ENCODE results near the gene TSEN2. TPM values are rescaled to one million over a fixed set of nuclear protein-coding genes. Genes with fewer than 3 reads are reported as not detected.
"Not testable (repeated sequence)": the region's sequence is repeated elsewhere in the genome, so short reads cannot be mapped to it uniquely, and the experiment has no call there.

The TSEN2 gene
- total RNA-seq, 1 experiment from 2014 or later = 32.3 TPM

DNA sequence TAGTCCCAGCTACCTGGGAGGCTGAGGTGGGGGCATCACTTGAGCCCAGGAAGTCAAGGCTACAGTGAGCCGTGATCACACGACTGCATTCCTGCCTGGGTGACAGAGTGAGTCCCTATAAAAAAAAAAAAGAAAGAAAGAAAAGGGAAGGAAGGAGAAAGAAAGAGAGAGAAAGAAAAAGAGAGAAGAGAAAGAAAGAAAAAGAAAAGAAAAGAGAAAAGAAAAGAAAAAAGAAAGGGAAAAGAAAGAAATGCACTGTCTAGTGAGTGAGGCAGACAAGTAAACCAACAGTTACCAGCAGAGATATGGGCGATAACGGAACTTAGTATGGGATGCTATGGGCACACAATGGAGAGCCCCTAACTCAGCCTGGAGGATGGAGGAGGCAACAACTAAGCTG, 37.2 kb upstream of the TSEN2 start:
- H3K4me3 Mint-ChIP-seq (ENCODE audit: unreplicated experiment) = no peak overlapping the region
- TF ChIP-seq, protein P1, sequence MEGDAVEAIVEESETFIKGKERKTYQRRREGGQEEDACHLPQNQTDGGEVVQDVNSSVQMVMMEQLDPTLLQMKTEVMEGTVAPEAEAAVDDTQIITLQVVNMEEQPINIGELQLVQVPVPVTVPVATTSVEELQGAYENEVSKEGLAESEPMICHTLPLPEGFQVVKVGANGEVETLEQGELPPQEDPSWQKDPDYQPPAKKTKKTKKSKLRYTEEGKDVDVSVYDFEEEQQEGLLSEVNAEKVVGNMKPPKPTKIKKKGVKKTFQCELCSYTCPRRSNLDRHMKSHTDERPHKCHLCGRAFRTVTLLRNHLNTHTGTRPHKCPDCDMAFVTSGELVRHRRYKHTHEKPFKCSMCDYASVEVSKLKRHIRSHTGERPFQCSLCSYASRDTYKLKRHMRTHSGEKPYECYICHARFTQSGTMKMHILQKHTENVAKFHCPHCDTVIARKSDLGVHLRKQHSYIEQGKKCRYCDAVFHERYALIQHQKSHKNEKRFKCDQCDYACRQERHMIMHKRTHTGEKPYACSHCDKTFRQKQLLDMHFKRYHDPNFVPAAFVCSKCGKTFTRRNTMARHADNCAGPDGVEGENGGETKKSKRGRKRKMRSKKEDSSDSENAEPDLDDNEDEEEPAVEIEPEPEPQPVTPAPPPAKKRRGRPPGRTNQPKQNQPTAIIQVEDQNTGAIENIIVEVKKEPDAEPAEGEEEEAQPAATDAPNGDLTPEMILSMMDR (IDR thresholded peaks at IDR 0.05; ENCODE audit: unreplicated experiment) = no peak
- no peak overlapping the region for H3K27ac Mint-ChIP-seq (ENCODE audit: low read depth, unreplicated experiment)
- H3K4me1 Mint-ChIP-seq (ENCODE audit: insufficient read depth, unreplicated experiment) = peaks cover 14% of the 10 kb centered on the region
- H3K9me3 Mint-ChIP-seq (ENCODE audit: unreplicated experiment) = no peaks in the 10 kb centered on the region
- BruUV-seq (replicated peaks) = no TSS peak
- no peaks in the 10 kb centered on the region for H3K27me3 Mint-ChIP-seq (ENCODE audit: insufficient read depth, unreplicated experiment)
- intact Hi-C loops (cut with micrococcal nuclease) = no loop called here
- ChIA-PET POLR2A (interaction anchor here (0.6 kb wide), 1 partner anchor 570 kb away, joined by 4 read pairs; no protein-coding TSS in a partner anchor), CTCF (no interaction called here)
- DNase-seq (ENCODE audit: unreplicated experiment) = no peak
- no peaks in the 10 kb centered on the region for H3K36me3 Mint-ChIP-seq (ENCODE audit: insufficient read depth, unreplicated experiment)

DNA sequence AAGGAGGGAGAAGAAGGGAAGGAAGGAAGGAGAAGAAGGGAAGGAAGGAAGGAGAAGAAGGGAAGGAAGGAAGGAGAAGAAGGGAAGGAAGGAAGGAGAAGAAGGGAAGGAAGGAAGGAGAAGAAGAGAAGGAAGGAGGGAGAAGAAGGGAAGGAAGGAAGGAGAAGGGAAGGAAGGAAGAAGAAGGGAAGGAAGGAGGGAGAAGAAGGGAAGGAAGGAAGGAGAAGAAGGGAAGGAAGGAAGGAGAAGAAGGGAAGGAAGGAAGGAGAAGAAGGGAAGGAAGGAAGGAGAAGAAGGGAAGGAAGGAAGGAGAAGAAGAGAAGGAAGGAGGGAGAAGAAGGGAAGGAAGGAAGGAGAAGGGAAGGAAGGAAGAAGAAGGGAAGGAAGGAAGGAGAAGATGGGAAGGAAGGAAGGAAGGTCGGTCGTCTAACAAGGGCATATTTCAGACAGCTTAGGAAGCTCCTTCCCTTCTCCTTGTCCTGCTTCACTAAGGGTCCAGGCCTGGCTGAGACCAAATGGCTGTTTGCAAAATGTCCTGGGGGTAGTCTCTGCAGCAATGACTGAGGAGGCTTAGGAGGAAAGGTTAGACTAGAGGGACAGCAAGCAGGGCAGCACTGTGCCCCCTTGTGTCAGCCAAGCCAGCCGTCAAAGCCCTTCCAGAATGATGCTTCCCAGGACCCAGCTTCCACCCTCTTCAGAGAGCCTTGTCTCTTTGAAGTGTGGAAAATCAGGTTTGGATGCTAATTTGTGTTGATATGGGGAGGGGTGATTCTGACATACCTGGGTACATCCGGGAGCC, 35.7 kb upstream of the TSEN2 start:
- H3K9me3 Mint-ChIP-seq (ENCODE audit: unreplicated experiment); H3K27ac Mint-ChIP-seq (ENCODE audit: low read depth, unreplicated experiment); BruUV-seq (replicated peaks); H3K27me3 Mint-ChIP-seq (ENCODE audit: insufficient read depth, unreplicated experiment); H3K36me3 Mint-ChIP-seq (ENCODE audit: insufficient read depth, unreplicated experiment); intact Hi-C loops (cut with micrococcal nuclease); H3K4me3 Mint-ChIP-seq (ENCODE audit: unreplicated experiment); POLR2A ChIA-PET; CTCF ChIA-PET; DNase-seq (ENCODE audit: unreplicated experiment): not testable (repeated sequence)
- H3K4me1 Mint-ChIP-seq (ENCODE audit: insufficient read depth, unreplicated experiment) = peaks cover 14% of the 10 kb centered on the region

DNA sequence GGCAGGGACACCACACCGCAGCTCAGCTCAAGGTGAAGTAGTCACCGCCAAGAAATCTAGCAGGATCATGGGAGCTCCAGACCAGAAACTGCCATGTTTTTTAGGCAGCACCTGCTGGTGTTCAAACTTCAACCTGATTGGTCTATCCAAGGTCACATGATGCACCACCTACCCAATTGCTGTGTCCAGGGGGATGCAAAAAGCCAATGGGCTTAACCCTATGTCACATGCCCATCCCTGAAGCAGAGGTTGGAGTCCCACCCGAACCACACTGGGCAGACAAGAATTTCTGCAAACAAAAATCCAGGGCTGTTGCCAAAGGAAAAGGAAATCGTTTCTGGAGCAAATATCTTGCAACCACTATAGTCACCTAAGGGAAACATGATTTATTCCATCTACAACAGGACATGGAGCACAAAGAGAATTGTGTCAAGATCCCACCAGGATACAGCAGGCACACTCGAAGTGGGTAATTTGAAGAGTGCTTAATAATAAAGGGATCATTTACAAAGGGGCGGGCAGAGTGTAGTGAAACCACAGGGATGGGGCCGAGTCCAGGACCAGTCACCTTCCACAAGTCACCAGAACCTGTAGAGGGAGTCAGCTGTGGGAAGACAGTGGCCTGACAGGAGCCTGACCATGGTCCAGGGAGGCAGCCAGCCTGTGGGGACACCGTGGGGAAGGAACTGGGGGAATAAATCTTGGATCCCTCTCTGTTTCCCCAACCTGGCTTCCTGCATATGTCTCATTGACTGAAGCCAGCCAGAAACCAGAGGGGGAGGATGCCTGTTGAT, 34.2 kb upstream of the TSEN2 start:
- H3K4me3 Mint-ChIP-seq (ENCODE audit: unreplicated experiment) = no peak overlapping the region
- no peaks in the 10 kb centered on the region for H3K36me3 Mint-ChIP-seq (ENCODE audit: insufficient read depth, unreplicated experiment)
- no peaks in the 10 kb centered on the region for H3K9me3 Mint-ChIP-seq (ENCODE audit: unreplicated experiment)
- H3K27ac Mint-ChIP-seq (ENCODE audit: low read depth, unreplicated experiment) = no peak overlapping the region
- ChIA-PET POLR2A (no interaction called here), CTCF (interaction anchor here (0.6 kb wide), 1 partner anchor 20 kb away, joined by 3 read pairs; no protein-coding TSS in a partner anchor)
- no TSS peak for BruUV-seq (replicated peaks)
- no peaks in the 10 kb centered on the region for H3K27me3 Mint-ChIP-seq (ENCODE audit: insufficient read depth, unreplicated experiment)
- no peak for DNase-seq (ENCODE audit: unreplicated experiment)
- TF ChIP-seq, protein P1 (IDR thresholded peaks at IDR 0.05; ENCODE audit: unreplicated experiment) = no peak
- intact Hi-C loops (cut with micrococcal nuclease) = no loop called here
- peaks cover 6% of the 10 kb centered on the region for H3K4me1 Mint-ChIP-seq (ENCODE audit: insufficient read depth, unreplicated experiment)

DNA sequence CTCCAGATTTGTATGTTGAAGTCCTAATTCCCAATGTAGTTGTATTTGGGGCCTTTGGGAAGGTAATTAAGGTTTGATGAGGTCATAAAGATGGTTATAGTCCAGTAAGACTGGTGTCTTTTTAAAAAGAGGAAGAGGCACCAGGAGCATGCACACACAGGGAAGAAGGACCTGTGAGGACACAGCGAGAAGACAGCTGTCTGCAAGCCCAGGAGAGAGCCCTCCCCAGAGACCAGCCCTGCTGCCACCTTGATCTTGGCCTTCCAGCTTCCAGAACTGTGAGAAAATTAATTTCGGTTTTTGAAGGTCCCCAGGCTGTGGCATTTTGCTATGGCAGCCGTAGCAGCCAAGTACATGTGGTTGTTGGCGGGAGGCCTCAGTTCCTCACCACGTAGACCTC, 32.8 kb upstream of the TSEN2 start:
- Mint-ChIP-seq H3K9me3 (ENCODE audit: unreplicated experiment) (no peaks in the 10 kb centered on the region), H3K36me3 (ENCODE audit: insufficient read depth, unreplicated experiment) (no peaks in the 10 kb centered on the region), H3K27me3 (ENCODE audit: insufficient read depth, unreplicated experiment) (no peaks in the 10 kb centered on the region), H3K4me1 (ENCODE audit: insufficient read depth, unreplicated experiment) (no peaks in the 10 kb centered on the region), H3K27ac (ENCODE audit: low read depth, unreplicated experiment) (no peak overlapping the region), H3K4me3 (ENCODE audit: unreplicated experiment) (no peak overlapping the region)
- no TSS peak for BruUV-seq (replicated peaks)
- TF ChIP-seq, protein P1 (IDR thresholded peaks at IDR 0.05; ENCODE audit: unreplicated experiment) = no peak
- intact Hi-C loops (cut with micrococcal nuclease) = no loop called here
- ChIA-PET POLR2A (no interaction called here), CTCF (interaction anchor here (1.3 kb wide), 1 partner anchor 20 kb away, joined by 3 read pairs; no protein-coding TSS in a partner anchor)
- DNase-seq (ENCODE audit: unreplicated experiment) = no peak

Data from MCF 10A (cell line).